Neural crest cell (in vitro differentiated cells): ENCODE data around the gene TTC38. TPM values are rescaled to one million over a fixed set of nuclear protein-coding genes. Genes with fewer than 3 reads are reported as not detected.

Source experiments
- DNase-seq: peaks from one replicate; pipeline ENCODE4 v3.0.0; 2021; ENCODE audit warnings: low read depth, mixed read lengths, low spot score
- H3K27ac Mint-ChIP-seq: one replicate; pipeline ENCODE4 v1.8.0; 2021; ENCODE audit warnings: mild to moderate bottlenecking, mixed read lengths; ENCODE audit not compliant: unreplicated experiment
- H3K27me3 Mint-ChIP-seq: 2 replicates; pipeline ENCODE4 v1.8.0; 2021; ENCODE audit warnings: low read depth, mild to moderate bottlenecking, mixed read lengths
- H3K36me3 Mint-ChIP-seq: 2 replicates; pipeline ENCODE4 v1.8.0; 2021; ENCODE audit warnings: low read depth, mild to moderate bottlenecking, mixed read lengths
- H3K4me1 Mint-ChIP-seq: 2 replicates; pipeline ENCODE4 v1.8.0; 2021; ENCODE audit warnings: mixed read lengths
- H3K4me3 Mint-ChIP-seq: one replicate; pipeline ENCODE4 v1.8.0; 2021; ENCODE audit warnings: mild to moderate bottlenecking, mixed read lengths
- H3K9me3 Mint-ChIP-seq: 2 replicates; pipeline ENCODE4 v1.8.0; 2021; ENCODE audit warnings: mixed read lengths
- CTCF ChIP-seq: fragments of 200-600 bp; sonication (generic); conservative IDR thresholded peaks from 2 replicates; pipeline ENCODE4 v1.5.0; 2021; ENCODE audit warnings: antibody characterized with exemption, mild to moderate bottlenecking
- total RNA-seq: library from RNA; stranded (reverse); gene quantifications from 2 replicates; pipeline ENCODE4 v1.2.1, GENCODE V29; 2021

The TTC38 gene
- total RNA-seq, 1 donor from 2014 or later = 34.8 TPM

DNA sequence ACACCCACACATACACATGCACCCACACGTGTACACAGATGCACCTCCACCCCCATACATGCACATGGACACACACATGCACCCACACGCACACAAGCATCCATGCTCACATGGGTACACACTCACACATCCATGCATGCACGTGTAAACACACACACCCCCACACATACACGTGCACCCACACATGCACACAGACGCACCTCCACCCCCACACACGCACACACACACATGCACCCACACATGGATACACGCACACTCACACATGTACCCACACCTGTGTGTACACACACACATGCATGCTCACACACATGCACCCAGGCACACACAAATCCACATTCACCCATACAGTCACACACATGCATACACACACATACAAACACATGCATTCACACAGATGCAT, 42.2 kb upstream of the TTC38 start:
- Mint-ChIP-seq H3K9me3 (no peaks in the 10 kb centered on the region), H3K4me1 (peaks cover 7% of the 10 kb centered on the region), H3K27me3 (no peaks in the 10 kb centered on the region), H3K27ac (no peak overlapping the region), H3K36me3 (peaks cover 14% of the 10 kb centered on the region), H3K4me3 (no peak overlapping the region)
- no peak for TF ChIP-seq CTCF
- no peak for DNase-seq

- DNase-seq = no peak
- Mint-ChIP-seq H3K4me1 (peaks cover 7% of the 10 kb centered on the region), H3K9me3 (no peaks in the 10 kb centered on the region), H3K27ac (no peak overlapping the region), H3K27me3 (no peaks in the 10 kb centered on the region), H3K4me3 (no peak overlapping the region), H3K36me3 (peaks cover 9% of the 10 kb centered on the region)
- no peak for TF ChIP-seq CTCF
Observed at GRCh38 chr22:46226577-46226976, 41.2 kb upstream of the TTC38 start.

- Mint-ChIP-seq H3K4me3 (no peak overlapping the region), H3K4me1 (peaks cover 4% of the 10 kb centered on the region), H3K27me3 (no peaks in the 10 kb centered on the region), H3K27ac (no peak overlapping the region), H3K9me3 (no peaks in the 10 kb centered on the region), H3K36me3 (peaks cover 9% of the 10 kb centered on the region)
- no peak for TF ChIP-seq CTCF
- no peak for DNase-seq
Observed at GRCh38 chr22:46229701-46230100, 38.1 kb upstream of the TTC38 start.

DNA sequence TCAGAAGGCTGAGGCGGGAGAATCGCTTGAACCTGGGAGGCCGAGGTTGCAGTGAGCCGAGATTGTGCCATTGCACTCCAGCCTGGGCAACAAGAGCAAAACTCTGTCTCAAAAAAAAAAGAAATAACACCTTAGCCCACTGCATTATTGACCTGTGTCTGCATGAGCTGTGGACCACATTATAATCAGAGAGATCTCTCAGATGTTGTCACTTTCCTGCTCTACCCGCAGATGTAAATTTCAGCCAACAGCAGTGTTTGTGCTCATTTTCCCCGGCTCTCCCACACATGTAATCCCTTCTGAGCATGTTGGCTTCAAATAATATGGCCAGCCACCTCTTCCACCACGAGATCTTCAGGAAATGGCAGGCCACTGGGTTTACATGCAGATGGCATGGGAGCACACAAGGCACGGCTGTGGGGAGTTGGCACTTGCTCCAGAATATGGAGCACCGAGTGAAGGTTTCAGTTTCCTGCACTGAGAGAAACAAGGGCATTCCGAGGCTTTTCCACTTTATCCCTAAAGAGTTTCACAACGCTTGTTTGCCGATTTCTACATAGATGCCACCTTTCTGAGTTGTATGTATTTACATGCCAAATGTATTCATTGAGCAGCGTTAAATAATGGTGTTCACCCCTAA, 37.4 kb upstream of the TTC38 start:
- no peak for DNase-seq
- no peak for TF ChIP-seq CTCF
- no peaks in the 10 kb centered on the region for H3K9me3 Mint-ChIP-seq
- peaks cover 7% of the 10 kb centered on the region for H3K36me3 Mint-ChIP-seq
- H3K27me3 Mint-ChIP-seq = no peaks in the 10 kb centered on the region
- no peak overlapping the region for H3K27ac Mint-ChIP-seq
- peaks cover 4% of the 10 kb centered on the region for H3K4me1 Mint-ChIP-seq
- H3K4me3 Mint-ChIP-seq = no peak overlapping the region

- TF ChIP-seq CTCF = no peak
- Mint-ChIP-seq H3K36me3 (no peaks in the 10 kb centered on the region), H3K9me3 (no peaks in the 10 kb centered on the region), H3K4me1 (peaks cover 4% of the 10 kb centered on the region), H3K4me3 (no peak overlapping the region), H3K27ac (peak overlapping the region; percentile 35), H3K27me3 (no peaks in the 10 kb centered on the region)
- DNase-seq = no peak
Observed at GRCh38 chr22:46233231-46233630, 34.6 kb upstream of the TTC38 start.
